ENCODE results near the gene NHEJ1. TPM values are rescaled to one million over a fixed set of nuclear protein-coding genes. Genes with fewer than 3 reads are reported as not detected.
A peak's percentile ranks its signal among the peaks of the same experiment; 100 is the strongest.

The NHEJ1 gene
- total and polyA plus RNA-seq, 12 donors = 3.8 to 12.0 (median 7.1) TPM

DNA sequence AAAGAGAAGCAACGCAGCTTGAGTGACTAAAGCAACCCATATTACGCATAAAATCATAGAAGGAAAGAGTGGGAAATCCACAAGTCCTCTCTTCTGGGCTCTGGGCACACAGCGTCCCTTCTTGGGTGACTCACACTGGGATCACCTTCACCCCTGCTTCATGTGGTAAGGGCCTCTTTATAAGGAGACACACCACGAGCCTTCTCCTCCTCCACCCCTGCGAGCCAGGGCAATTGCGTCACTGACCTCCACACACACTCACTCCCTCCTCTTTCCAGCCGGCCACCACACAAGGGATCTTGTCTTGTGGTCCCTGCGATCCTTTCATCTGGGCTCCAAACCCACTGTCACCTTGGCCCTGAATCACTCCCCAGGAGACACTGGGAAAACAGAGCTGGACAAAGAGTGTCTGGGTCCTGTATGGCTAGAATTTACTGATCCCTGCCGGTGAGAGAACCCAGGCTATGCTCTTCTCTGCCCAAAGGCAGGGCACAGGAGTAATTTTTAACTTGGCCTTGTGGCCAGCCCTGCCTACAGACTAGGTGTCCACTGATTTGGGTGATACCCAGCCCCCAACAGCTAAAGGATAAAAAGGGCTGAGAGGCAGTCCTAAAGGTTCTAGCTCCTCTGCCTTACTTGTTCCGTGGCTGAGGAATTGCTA lies 35.3 kb downstream of the NHEJ1 start:
- no peak overlapping the region for H3K27ac ChIP-seq
- ATAC-seq (peak in 7 of 8 donors; percentile 22 to 72 (median 51)), DNase-seq (peak in 1 of 2 donors; percentile 34)
- H3K4me1 ChIP-seq = peaks cover 0 to 51% (median 10%) of the 10 kb centered on the region in 9 donors
- no peaks in the 10 kb centered on the region for H3K9me3 ChIP-seq
- no peaks in the 10 kb centered on the region for H3K27me3 ChIP-seq
- H3K4me3 ChIP-seq = no peak overlapping the region
- 80 to 85% methylated on average over 10 of the region's 10 CpGs for WGBS, 2 donors
- intact Hi-C loops (cut with DNase I) = no loop called here
- peaks cover 0 to under 1% (median 0%) of the 10 kb centered on the region in 9 donors for H3K36me3 ChIP-seq
- TF ChIP-seq, protein P1, sequence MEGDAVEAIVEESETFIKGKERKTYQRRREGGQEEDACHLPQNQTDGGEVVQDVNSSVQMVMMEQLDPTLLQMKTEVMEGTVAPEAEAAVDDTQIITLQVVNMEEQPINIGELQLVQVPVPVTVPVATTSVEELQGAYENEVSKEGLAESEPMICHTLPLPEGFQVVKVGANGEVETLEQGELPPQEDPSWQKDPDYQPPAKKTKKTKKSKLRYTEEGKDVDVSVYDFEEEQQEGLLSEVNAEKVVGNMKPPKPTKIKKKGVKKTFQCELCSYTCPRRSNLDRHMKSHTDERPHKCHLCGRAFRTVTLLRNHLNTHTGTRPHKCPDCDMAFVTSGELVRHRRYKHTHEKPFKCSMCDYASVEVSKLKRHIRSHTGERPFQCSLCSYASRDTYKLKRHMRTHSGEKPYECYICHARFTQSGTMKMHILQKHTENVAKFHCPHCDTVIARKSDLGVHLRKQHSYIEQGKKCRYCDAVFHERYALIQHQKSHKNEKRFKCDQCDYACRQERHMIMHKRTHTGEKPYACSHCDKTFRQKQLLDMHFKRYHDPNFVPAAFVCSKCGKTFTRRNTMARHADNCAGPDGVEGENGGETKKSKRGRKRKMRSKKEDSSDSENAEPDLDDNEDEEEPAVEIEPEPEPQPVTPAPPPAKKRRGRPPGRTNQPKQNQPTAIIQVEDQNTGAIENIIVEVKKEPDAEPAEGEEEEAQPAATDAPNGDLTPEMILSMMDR (IDR thresholded peaks at IDR 0.05) = no peak

GRCh38 chr2:219124381-219125110 lies 36.1 kb downstream of the NHEJ1 start:
- Histone ChIP-seq H3K9me3 (no peaks in the 10 kb centered on the region), H3K4me3 (no peak overlapping the region), H3K27me3 (no peaks in the 10 kb centered on the region), H3K4me1 (peaks cover 0 to 51% (median 10%) of the 10 kb centered on the region in 9 donors), H3K36me3 (no peaks in the 10 kb centered on the region), H3K27ac (no peak overlapping the region)
- intact Hi-C loops (cut with DNase I) = no loop called here
- WGBS, 2 donors = 69 to 72% methylated on average over 4 of the region's 4 CpGs
- ATAC-seq = no peak
- TF ChIP-seq, protein P1 (IDR thresholded peaks at IDR 0.05) = no peak
- no peak for DNase-seq

DNA sequence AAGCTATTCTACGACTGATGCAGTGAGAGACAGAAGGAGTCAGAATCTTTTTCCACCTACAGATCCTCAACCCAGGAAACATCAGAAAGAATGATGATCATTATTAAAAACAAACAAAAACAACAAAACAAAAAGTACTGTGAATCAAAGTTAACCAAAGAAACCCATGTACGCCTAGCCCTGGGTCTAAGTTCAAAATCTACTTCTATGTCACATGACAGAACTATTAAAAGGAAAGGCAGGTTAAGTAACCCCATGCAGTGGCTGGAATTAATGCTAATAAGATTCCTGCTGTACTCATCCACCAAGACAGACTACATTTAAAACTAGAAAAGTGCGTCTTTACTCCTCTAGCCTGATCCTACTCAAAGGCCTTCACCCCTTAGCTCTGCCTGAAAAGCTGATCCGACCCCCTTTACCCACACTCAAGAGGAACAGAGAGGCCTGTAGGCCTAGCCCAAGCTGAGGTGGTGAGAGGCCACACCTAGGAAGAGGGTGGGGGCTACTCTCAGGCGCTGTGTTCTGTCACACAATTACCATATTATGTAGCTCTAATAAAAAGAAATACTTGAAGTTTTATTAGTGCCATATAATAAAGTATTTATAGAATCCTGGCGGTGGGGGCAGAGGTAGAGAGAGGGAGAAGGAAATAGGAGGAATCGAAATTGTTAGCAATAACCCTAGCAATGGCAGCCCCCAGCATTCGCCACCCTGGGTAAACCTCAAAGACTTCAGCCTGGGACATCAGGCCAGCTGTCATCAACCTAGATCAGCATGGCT lies 37.1 kb downstream of the NHEJ1 start:
- no peak for ATAC-seq
- H3K4me3 ChIP-seq = no peak overlapping the region
- DNase-seq = no peak
- no peaks in the 10 kb centered on the region for H3K36me3 ChIP-seq
- H3K27ac ChIP-seq = no peak overlapping the region
- TF ChIP-seq, protein P1 (IDR thresholded peaks at IDR 0.05) = no peak
- no peaks in the 10 kb centered on the region for H3K27me3 ChIP-seq
- intact Hi-C loops (cut with DNase I) = no loop called here
- H3K4me1 ChIP-seq = peaks cover 0 to 54% (median 14%) of the 10 kb centered on the region in 9 donors
- H3K9me3 ChIP-seq = no peaks in the 10 kb centered on the region
- WGBS, 2 donors = 92 to 94% methylated on average over 8 of the region's 8 CpGs

All from heart right ventricle (tissue), 16 donors.